ENCODE results near the gene HIGD1C. TPM values are rescaled to one million over a fixed set of nuclear protein-coding genes. Genes with fewer than 3 reads are reported as not detected.

The HIGD1C gene
- total and polyA plus RNA-seq, 2 of the 8 experiments (the other 6 are each of a cell fraction or from before 2014, with no cell fraction given), result not detected

DNA sequence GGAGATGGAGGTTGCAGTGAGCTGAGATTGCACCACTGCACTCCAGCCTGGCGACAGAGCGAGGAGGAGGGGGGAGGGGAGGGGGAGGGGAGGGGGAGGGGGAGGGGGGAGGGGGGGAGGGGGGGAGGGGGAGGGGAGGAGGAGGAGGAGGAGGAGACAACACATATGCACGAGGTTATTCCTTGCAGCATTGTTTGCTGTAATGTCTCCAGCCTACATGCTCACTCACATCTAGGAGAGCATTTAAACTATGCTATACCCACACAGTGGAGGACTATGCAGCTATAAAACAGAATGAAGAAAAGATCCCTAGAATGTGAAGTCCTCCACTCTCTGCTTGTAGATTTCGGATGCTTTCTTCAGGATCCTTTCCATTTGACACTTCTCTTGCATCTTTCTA is 3.5 kb upstream of the HIGD1C start:
- Histone ChIP-seq H3K4me3 (ENCODE audit: extremely low read depth in 1 of 4, insufficient read depth in 2 of 4, low read depth in 3 of 4, low read length in 4 of 4) (no peak overlapping the region), H3K4me1 (replicated peaks in 1 of 4; ENCODE audit: control insufficient read depth in 3 of 4, insufficient read depth in 4 of 4, low read length in 3 of 4) (peaks cover 0 to 3% (median 0%) of the 10 kb centered on the region in 4 experiments; a peak in 1 of 7 replicates), H3K27ac (ENCODE audit: low read depth, low read length) (no peak overlapping the region), H3K23me2 (ENCODE audit: low read depth, low read length) (no peaks in the 10 kb centered on the region), H2BK120ac (replicated peaks; ENCODE audit: low read depth, low read length) (no peak overlapping the region), H2BK5ac (ENCODE audit: low read depth, low read length) (no peak overlapping the region), H4K8ac (ENCODE audit: extremely low read depth, insufficient read depth, low read length) (no peak overlapping the region), H2BK12ac (ENCODE audit: low read depth, low read length) (no peak overlapping the region), H3K4ac (replicated peaks; ENCODE audit: insufficient read length, low read depth, low read length) (no peak overlapping the region), H2BK20ac (ENCODE audit: low read length) (no peak overlapping the region), H3K27me3 (replicated peaks in 1 of 4; ENCODE audit: control insufficient read depth in 3 of 4, extremely low read depth in 1 of 4, insufficient read depth in 3 of 4, low read length in 3 of 4) (no peaks in the 10 kb centered on the region), H3K9me3 (ENCODE audit: insufficient read depth in 2 of 2, low read depth in 1 of 2, low read length in 1 of 2) (no peaks in the 10 kb centered on the region), H3K18ac (ENCODE audit: extremely low read depth, low read length) (no peak overlapping the region), H4K20me1 (replicated peaks in 1 of 2; ENCODE audit: control insufficient read depth in 1 of 2, insufficient read depth in 2 of 2, low read length in 2 of 2) (no peaks in the 10 kb centered on the region), H3K23ac (ENCODE audit: insufficient read length) (no peak overlapping the region), H3K56ac (replicated peaks; ENCODE audit: insufficient read length, low read depth, low read length) (no peak overlapping the region), H3K14ac (ENCODE audit: insufficient read length) (no peak overlapping the region), H4K5ac (ENCODE audit: insufficient read length, low read depth, low read length) (no peak overlapping the region), H2BK15ac (ENCODE audit: low read length) (no peak overlapping the region), H2AK5ac (ENCODE audit: low read depth, low read length) (no peak overlapping the region), H4K91ac (replicated peaks; ENCODE audit: insufficient read length, low read length) (no peak overlapping the region), H3K36me3 (ENCODE audit: control insufficient read depth in 2 of 4, insufficient read depth in 4 of 4, low read length in 3 of 4) (no peaks in the 10 kb centered on the region), H3K79me2 (ENCODE audit: control insufficient read depth in 1 of 2, insufficient read depth in 2 of 2, low read length in 2 of 2) (no peaks in the 10 kb centered on the region), H3K79me1 (ENCODE audit: low read depth, low read length) (no peaks in the 10 kb centered on the region), H3K4me2 (ENCODE audit: insufficient read depth in 1 of 2, low read depth in 2 of 2, low read length in 2 of 2) (no peak overlapping the region), H2AFZ (ENCODE audit: low read length) (no peak overlapping the region), H3K9ac (replicated peaks in 1 of 4; ENCODE audit: extremely low read depth in 1 of 4, low read depth in 3 of 4, low read length in 3 of 4) (no peak overlapping the region)
- no peak for TF ChIP-seq KDM5A (IDR thresholded peaks at IDR 0.05; ENCODE audit: low read length)
- no peak for TF ChIP-seq E2F6 (IDR thresholded peaks at IDR 0.05)
- TF ChIP-seq CREB1 (IDR thresholded peaks at IDR 0.05), result no peak
- TF ChIP-seq MAFK (IDR thresholded peaks at IDR 0.05; ENCODE audit: low read depth, low read length), result no peak
- TF ChIP-seq SIX5 (IDR thresholded peaks at IDR 0.05; ENCODE audit: low read depth, low read length), result no peak
- no peak for TF ChIP-seq EGR1 (IDR thresholded peaks at IDR 0.05; ENCODE audit: borderline replicate concordance, low read depth, low read length)
- TF ChIP-seq KDM4A (IDR thresholded peaks at IDR 0.05; ENCODE audit: low read depth, low read length, severe bottlenecking), result no peak
- TF ChIP-seq BRCA1 (IDR thresholded peaks at IDR 0.05; ENCODE audit: low read depth, low read length), result no peak
- no peak for TF ChIP-seq FOSL1 (IDR thresholded peaks at IDR 0.05; ENCODE audit: insufficient read depth, low read depth, low read length)
- no peak for TF ChIP-seq CBX8 (IDR thresholded peaks at IDR 0.05; ENCODE audit: borderline replicate concordance, low read depth, low read length)
- POLR2A ChIA-PET (ENCODE audit: partially characterized antibody), result interaction anchor here (0.6 kb wide), 1 partner anchor 161 kb away, joined by 3 read pairs; no protein-coding TSS in a partner anchor
- DNase-seq (ENCODE audit: low read depth in 1 of 2, low spot score in 2 of 2) (no peak), FAIRE-seq (no peak)
- CTCF ChIA-PET (ENCODE audit: partially characterized antibody), result interaction anchor here (0.8 to 1.4 kb wide), 2 partner anchors 37 to 402 kb away, joined by 3 read pairs; no protein-coding TSS in a partner anchor
- WGBS, 2 experiments (ENCODE audit: extremely low coverage in 1 of 2, insufficient coverage in 1 of 2, insufficient read length in 1 of 2, insufficient replicate concordance in 2 of 2, low coverage in 1 of 2, low lambda C conversion rate in 2 of 2, missing lambda C conversion rate in 1 of 2), result 100% methylated on average over 1 of the region's 4 CpGs; no CpG with 5 or more reads in 1 of the 2 experiments

Data from H1 (cell line).